ES-I3 (cell line): ENCODE data around the gene MGAT4B.
A peak's percentile ranks its signal among the peaks of the same experiment; 100 is the strongest.

Experiments used
- H3K36me3 ChIP-seq: 2 replicates; pipeline ENCODE4 v1.6.1; 2013; ENCODE audit warnings: mild to moderate bottlenecking, low read length, control low read depth, moderate library complexity; ENCODE audit not compliant: insufficient read depth
- H3K4me1 ChIP-seq: 2 replicates; pipeline ENCODE4 v1.6.1; 2013; ENCODE audit warnings: mild to moderate bottlenecking, control low read depth, low read length; ENCODE audit not compliant: insufficient read depth
- H3K9ac ChIP-seq: 2 replicates; pipeline ENCODE4 v1.6.1; 2013; ENCODE audit warnings: low read depth, mild to moderate bottlenecking, low read length, moderate library complexity
- H3K9me3 ChIP-seq: 2 replicates; pipeline ENCODE4 v1.6.1; 2013; ENCODE audit warnings: mild to moderate bottlenecking, low read length, moderate library complexity; ENCODE audit not compliant: control insufficient read depth, insufficient read depth

The MGAT4B gene

DNA sequence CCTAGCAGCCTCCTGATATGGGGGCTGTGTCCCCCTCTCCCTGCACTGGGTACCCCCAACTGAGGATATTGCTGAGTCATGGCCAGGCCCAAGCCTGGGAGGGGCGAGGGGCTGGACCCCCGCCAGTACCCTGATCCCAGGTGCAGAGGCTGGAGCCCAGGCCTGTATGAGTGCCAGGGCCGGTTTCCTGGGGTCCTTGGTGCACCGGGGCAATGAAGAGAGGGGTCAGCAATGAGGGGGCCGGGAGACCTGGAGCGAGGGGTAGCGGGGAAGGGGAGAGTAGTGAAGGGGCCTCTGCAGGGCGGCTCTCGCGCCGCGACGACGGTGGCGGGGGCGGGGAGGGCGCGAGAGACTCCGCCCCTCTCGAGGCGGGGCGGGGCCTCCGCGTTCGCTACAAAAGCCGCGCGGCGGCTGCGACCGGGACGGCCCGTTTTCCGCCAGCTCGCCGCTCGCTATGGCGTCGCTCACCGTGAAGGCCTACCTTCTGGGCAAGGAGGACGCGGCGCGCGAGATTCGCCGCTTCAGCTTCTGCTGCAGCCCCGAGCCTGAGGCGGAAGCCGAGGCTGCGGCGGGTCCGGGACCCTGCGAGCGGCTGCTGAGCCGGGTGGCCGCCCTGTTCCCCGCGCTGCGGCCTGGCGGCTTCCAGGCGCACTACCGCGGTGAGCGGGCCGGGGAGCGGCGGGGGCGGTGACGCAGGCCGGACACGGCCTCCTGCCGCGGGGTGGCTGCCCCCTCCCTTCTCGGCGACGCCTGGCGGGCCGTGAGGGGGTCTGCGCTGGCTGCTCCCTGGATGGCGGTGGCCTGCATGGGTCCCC is 14.0 kb upstream of the MGAT4B start, which contains the start of gene SQSTM1:
Gene SQSTM1 (plus strand): TSS at position 423 of the 815 bp plus-strand sequence. CDS start 32 bp downstream, at position 455.
- peaks cover 21% of the 10 kb centered on the region for H3K36me3 ChIP-seq
- peaks cover 28% of the 10 kb centered on the region for H3K4me1 ChIP-seq
- H3K9ac ChIP-seq = peak within 1 kb of the TSS; percentile 76
- H3K9me3 ChIP-seq = no peaks in the 10 kb centered on the region

DNA sequence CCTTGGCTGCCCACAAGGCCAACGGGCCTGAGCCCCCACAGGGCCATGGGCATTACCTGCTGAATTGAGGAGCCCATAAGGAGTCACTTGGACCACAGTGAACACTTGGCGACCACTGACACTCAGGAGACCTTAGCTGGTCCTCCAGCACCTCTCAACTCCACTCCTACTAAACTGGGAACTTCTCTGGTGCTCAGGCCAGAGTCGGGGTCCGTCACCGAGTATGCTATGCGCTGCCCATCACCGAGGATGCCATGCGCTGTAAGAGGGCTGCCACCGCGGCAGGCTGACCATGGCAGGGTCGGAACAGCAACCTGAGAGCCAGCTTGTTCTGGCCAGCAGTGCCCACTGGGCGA is 13.4 kb upstream of the MGAT4B start:
- no peaks in the 10 kb centered on the region for H3K9me3 ChIP-seq
- peak overlapping the region; percentile 76 for H3K9ac ChIP-seq
- H3K36me3 ChIP-seq = peaks cover 15% of the 10 kb centered on the region
- peaks cover 28% of the 10 kb centered on the region for H3K4me1 ChIP-seq

DNA sequence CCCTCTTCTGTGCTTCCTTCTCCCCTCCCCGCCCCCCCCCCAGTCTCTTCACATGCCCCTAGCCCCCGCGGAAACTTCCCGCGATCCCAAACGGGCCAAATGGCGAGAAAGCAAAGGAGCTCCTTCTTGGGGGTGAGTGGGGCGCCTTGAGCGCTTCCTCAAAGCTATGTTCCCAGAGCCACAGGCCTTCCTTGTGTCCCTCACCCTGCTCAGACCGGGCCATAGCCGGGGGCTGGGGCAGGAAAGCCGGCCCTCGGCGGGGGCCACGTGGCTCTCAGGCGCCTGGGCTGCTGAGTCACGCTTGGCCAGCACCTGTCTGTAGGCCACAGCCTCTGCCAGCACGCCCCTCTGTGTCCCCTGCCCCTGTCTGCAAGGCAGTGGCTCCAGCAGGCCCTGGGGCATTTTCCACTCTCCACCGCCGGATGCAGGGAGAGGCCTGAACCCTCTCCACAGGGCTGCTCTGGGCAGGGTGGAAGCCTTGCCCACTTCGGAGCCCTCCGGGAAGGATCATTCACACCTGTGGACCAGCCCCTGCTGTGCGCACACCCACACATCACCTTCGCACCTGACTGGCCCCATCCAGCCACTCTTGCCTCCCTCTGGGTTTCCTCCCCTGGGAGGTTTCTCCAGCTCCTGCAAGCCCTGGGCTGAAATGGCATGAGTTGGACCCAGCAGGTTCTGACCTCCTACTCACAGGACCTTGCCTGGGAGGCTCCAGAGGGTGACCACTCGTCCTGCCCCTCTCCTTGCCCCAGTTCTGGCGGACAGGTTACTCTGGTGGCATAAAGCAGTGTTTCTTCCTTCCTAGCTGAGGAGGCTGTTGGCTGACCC is 12.8 kb upstream of the MGAT4B start:
- peaks cover 9% of the 10 kb centered on the region for H3K36me3 ChIP-seq
- peak overlapping the region; percentile 76 for H3K9ac ChIP-seq

DNA sequence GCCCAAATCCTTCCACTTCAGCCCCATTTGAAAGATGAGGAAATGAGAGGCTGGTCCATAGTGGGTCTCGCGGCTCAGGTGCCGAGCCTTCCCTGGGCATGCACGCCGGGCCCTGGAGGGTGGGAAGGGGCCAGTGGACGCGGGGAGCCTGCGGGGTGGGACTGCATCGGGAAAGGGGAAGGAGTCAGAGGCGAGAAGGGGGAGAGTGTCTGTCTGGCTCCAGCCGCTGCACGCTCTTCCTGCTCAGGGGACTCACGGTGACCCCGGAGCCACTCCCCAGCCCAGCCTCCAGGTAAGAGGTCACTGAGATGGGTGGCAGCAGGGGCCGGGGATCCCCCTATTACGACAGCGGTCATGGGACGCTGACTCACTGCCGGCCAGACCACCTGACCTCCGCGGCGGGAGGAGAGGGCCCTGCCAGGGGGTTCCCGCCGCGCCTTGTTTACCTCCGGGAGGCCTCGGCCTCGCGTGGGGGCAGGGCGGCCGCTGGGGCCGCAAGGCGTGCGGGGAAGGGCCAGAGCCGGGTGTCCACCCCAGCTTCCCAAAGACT is 12.2 kb upstream of the MGAT4B start:
- peak overlapping the region; percentile 76 for H3K9ac ChIP-seq
- peaks cover 28% of the 10 kb centered on the region for H3K4me1 ChIP-seq
- H3K9me3 ChIP-seq = no peaks in the 10 kb centered on the region
- peaks cover 4% of the 10 kb centered on the region; the same call in 1 of the 2 replicates for H3K36me3 ChIP-seq

More for the DNA sequence above, 12.8 kb upstream of the MGAT4B start:
- Histone ChIP-seq H3K9me3 (no peaks in the 10 kb centered on the region), H3K4me1 (peaks cover 28% of the 10 kb centered on the region)

DNA sequence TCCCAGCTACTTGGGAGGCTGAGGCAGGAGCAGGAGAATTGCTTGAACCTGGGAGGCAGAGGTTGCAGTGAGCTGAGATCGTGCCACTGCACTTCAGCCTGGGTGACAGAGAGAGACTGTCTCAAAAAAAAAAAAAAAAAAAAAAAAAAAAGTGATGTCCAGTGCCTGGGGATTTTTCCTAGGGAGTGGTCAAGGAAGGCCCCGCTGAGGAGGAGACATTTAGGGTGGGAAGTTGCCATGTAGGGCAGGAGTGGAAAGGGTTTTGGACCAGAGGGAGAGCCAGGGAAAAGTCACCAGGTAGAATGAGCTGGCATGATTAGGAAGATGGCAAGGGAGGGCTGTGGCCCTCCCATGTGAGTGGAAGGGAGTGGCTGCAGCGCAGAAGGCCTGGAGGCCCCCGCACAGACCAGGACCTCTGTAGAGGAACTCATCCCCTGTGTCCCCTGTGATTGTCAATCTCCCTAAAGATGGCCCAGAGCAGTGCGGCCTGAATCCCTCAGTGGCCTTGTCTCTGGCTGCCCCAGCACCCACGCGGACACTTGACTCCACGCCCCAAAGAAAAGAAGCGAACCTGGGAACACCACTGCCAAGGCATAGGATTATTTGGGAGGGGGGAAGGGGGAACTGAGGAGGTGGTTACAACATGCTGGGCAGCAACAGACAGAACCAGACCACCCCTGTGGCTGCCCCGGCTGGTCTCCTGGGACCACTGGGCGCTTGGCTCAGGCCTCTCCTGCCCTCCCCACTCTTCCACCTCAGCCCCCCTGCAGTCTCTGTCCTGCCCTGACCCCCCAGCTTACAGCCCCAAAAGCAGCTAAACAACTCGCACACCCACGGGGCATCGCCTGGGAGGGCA is 11.5 kb upstream of the MGAT4B start:
- Histone ChIP-seq H3K9me3 (no peaks in the 10 kb centered on the region), H3K4me1 (peaks cover 31% of the 10 kb centered on the region), H3K9ac (peak overlapping the region; percentile 76), H3K36me3 (no peaks in the 10 kb centered on the region)

DNA sequence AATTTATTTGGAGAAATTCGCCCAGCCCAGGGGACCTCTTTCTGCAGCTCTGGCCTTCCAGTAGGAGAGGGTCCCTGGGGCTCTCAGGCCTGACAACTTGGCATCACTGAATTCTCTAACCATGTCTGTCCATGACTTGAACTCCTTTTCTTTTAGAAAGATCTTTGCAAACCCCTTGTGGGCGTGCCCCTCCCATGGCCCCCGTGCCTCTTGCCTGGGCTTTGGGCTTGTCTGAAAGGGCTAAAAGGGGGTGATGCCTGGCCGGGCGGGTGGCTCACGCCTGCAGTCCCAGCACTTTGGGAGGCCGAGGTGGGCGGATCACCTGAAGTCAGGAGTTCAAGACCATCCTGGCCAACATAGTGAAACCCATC is 10.8 kb upstream of the MGAT4B start:
- peak overlapping the region; percentile 62 for H3K9ac ChIP-seq
- H3K9me3 ChIP-seq = no peaks in the 10 kb centered on the region
- peaks cover 26% of the 10 kb centered on the region for H3K4me1 ChIP-seq
- no peaks in the 10 kb centered on the region for H3K36me3 ChIP-seq

DNA sequence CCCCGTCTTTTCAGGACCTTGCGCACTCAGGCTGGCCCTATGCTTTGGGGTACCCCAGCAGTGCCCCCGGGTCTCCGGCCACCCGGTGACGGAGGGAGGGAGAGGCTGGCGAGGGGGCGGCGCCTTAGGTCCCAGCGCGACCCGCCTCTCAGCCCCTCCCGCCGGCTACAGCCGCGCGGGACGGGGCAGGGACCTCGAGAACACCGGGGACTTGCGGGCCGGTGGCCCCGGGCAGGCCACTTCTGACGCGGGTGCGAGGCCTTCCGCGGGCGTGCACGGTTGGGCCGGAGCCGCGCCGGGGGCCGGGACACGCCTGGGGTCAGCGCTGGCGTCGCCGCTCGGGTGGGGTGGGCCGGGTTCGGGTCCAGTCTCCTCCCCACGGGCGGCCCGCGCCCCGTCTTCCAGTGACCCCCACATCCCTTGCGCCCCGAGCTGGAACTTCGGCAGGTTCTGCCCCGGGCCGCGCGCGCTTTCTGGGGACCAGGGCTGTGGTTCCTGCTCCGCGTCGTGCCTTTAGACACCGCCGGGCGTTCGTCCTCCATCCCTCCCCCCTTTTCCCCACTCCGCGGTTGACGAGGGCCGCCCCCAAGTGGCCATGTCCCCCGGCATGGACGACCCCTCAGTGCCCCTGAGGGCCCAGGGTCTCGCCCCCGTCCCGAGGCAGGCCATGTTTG is 10.3 kb upstream of the MGAT4B start:
- H3K36me3 ChIP-seq = no peaks in the 10 kb centered on the region
- no peaks in the 10 kb centered on the region for H3K9me3 ChIP-seq
- H3K9ac ChIP-seq = peak overlapping the region; percentile 62
- H3K4me1 ChIP-seq = peaks cover 22% of the 10 kb centered on the region

DNA sequence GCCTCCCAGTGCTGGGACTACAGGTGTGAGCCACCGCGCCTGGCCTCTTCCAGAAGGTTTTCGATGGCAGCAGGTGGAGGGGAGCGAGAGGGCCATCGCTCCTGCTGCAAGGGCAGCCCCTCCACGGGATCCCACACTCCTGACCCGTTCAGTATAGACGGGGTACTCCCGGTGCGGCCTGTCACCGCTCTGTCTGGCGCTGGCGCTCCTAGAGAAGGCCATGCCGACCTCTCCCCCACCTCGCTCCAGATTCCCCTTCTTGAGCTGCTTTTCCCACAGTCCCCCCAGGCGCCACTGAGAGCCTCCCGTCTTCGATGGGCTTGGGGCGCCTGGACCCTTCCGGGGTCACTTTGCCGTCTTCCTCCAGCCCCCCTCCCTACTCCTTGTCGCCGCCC is 9.7 kb upstream of the MGAT4B start:
- H3K9me3 ChIP-seq = no peaks in the 10 kb centered on the region
- peak overlapping the region; percentile 62 for H3K9ac ChIP-seq
- peaks cover 22% of the 10 kb centered on the region for H3K4me1 ChIP-seq
- H3K36me3 ChIP-seq = no peaks in the 10 kb centered on the region

DNA sequence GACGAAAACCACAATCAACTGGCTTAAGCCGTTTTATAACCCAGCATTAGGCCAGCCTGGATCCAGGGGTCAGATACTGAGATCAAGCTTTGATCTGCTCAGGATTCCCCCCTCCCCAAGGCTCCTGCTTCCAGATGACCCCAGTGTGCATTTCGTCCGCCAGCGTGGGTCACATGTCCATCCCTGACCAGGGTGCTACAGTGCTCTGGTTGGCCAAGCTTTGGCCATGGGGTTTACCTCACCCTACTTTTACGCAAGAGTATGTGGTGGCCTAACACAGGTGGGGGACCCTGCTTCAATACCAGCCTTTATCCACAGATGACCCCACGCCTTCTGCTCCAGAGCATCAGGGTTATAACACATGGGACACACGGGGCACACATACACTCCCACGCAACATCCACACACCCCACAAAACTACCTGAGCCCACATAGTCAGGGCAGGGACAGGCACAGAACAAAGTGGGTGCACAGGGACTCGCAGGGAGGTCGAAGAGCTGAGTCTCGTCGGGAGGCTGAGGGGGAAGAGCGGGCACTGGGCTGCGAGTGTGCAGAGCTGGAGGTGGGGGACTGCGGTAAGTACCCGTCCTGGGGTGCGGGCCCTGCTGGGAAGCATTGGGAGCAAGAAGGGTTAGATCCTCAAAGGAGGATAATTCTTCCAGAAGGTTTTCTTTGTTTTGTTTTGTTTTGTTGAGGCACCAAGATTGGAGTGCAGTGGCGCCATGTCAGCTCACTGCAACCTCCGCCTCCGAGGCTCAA is 9.0 kb upstream of the MGAT4B start:
- no peaks in the 10 kb centered on the region for H3K9me3 ChIP-seq
- no peak overlapping the region for H3K9ac ChIP-seq
- no peaks in the 10 kb centered on the region for H3K36me3 ChIP-seq
- H3K4me1 ChIP-seq = peaks cover 22% of the 10 kb centered on the region

DNA sequence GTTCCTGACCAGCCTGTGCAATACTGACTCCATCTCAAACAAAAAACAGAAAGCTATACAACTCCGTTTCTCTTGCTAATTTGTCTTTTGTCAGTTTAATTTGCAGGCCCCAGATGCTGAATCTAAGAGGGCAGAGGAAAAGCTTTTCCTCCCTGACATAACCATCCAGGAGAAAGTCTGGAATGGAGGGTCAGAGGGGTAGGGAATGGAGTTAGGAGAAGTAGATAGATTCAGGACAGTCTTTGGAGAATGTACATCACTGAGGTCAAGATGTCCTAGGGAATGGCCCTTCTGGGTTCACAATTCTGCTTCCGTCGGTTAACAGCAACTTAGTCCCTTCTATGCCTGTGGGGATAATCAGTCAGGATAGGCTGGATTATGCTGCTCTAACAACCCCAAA is 7.4 kb upstream of the MGAT4B start:
- H3K9ac ChIP-seq = no peak overlapping the region
- H3K36me3 ChIP-seq = no peaks in the 10 kb centered on the region
- peaks cover 11% of the 10 kb centered on the region for H3K4me1 ChIP-seq
- no peaks in the 10 kb centered on the region for H3K9me3 ChIP-seq

DNA sequence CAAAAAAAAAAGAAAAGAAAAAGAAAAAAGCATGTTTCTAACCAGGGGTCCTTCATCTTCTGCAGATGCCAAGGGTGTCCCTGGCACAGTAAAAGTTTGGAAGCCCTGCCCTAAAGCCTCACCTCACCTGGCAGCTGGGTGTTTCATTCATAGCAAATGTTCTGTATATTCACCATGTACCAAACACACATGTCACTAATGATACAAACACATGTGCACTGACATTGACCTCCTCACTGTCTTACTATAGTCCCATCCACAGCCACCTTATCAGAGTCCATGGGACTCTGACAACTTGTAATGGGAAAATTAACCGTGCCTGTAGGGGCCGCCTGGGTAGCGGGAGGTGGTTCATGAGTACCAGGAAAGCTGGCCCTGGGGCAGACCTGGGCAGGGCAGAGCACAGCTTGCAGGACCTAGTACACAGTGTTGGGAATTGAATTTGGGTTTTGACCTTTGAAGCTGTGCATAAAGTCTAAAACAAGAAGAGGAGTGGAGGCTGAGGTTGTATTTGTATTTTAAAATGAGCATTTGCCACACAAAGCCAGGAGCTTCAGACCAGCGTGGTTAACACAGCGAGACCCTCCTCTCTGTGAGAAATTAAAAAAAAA is 6.4 kb upstream of the MGAT4B start:
- H3K4me1 ChIP-seq = peaks cover 8% of the 10 kb centered on the region
- no peak overlapping the region for H3K9ac ChIP-seq
- no peaks in the 10 kb centered on the region for H3K36me3 ChIP-seq
- H3K9me3 ChIP-seq = no peaks in the 10 kb centered on the region

DNA sequence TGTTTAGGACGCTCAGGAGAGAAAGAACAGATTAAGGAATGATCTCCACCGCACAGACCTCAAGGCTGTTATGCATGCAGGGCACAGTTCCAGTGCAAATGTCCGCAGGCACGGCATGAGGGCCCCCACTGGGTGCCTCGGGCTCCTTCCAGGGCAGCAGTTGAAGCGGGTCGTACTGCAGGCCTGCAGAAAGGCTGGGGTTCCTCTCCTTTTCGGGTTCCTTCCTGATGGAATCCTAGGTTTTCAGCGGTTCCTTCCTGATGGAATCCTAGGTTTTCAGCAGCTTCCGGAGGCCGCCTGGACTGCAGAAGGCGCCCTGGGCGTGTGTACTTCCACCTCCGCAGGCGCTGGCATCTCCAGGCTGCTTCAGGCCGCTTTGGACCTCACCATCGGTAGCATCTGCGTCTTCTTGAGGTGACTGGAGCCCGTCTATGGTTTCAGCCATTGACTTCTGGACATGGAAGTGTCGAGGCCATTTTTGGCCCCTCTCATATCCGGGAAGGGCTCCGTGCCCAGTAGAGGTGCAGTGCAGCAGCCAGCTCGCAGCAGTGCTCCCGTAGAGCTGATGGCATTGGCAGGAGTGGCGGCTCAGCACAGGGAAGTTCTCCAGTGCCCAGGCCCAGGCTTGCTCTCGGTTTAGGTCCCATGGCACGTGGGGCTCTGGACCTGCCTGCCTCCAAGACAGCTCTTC is 5.6 kb upstream of the MGAT4B start:
- Histone ChIP-seq H3K4me1 (peaks cover 3% of the 10 kb centered on the region), H3K9ac (peak overlapping the region; percentile 5; the same call in 1 of the 2 replicates), H3K9me3 (no peaks in the 10 kb centered on the region), H3K36me3 (no peaks in the 10 kb centered on the region)
